ENCODE results near the gene SF3B2.
A peak's percentile ranks its signal among the peaks of the same experiment; 100 is the strongest.
"Not testable (repeated sequence)": the region's sequence is repeated elsewhere in the genome, so short reads cannot be mapped to it uniquely, and the experiment has no call there.

SF3B2 gene

DNA sequence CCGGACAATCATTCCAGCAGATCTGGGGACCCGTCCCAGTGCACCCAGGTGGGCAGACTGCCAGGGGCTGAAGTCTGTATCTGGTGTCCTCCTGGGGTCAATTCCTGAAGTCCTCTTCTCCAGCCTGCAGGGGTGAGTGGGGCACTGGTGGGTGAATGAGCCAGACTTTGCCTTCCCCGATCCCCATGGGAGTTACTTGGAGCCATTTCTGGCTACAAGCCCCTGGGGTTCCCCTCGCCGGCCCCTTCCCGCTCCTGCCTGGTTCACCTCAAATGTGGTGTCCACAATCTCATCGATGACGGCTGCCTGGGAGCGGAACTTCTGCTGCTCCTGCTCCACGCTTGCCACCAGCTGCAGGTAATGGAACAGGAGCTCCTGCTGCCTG is 35.4 kb upstream of the SF3B2 start:
- no peak for DNase-seq

DNA sequence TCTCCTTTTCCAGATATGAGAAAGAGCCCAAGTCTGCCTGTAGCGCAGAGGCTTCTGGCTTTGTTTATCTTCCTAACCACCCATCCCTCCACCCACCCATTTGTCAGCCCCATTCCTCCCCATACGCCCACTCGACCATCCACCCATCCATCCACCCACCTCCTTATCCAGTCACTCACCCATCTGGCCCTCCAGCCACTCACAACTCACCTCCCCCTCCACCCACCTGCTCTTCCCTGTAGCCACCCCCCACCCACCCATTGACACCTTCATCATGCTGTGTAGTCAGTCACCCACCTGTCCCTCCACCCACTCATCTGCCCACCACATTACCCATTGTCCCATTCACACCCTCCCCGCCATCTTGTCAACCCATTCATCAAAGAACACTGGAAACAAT is 34.8 kb upstream of the SF3B2 start:
- no peak for DNase-seq

DNA sequence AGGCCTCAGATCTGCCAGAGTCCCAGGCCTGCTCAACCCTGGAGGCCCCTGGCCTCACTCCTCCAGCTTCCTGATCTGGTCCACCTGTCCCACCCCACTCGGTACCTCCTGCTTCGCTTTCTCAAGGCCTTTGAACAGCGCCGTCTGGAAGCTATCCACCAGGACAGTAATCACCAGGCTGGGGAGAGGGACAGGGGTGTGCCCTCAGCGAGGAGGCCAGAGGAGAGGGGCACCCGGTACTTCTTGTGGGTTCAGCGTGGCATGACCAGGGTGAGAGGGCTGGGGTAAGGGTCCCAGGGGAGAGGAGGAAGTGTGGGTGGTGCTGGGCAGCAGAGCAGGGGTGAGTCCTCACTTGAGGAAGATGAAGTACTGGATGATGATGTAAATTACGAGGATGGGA is 32.0 kb upstream of the SF3B2 start:
- no peak for DNase-seq

DNA sequence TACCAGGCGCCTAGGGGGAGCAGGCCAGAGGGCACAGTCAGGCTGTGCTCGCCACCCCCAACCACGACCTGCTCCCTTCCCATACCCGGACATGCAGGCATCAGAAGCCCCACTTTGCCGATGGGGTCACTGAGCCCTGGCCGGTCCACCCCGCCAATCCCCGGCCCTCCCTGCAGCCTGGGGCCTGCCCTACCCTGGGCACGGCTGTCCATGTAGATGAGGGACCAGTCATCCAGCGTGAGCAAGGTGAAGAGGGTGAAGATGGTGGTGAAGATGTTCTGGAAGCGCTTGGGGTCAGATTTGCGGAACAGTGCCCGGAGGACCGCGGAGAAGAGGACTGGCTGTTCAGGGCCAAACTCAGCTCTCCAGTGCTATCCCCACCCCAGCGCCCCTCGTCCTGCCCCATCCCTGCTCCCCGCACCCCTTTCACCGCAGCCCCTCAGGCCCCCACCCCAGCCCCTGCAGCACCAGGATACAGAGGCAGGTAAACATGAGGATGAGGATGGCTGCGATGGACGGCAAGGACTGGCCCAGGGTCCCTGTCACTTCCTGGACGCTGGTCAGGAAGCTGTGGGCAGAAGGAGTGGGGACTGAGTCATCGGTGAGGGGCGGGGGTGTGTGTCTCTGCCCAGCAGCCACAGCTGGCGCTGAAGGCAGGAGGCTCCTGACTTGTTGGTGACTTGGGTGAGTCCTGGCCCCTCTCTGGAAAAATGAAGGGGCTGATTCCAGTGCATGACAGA is 31.4 kb upstream of the SF3B2 start:
- no peak for DNase-seq

DNA sequence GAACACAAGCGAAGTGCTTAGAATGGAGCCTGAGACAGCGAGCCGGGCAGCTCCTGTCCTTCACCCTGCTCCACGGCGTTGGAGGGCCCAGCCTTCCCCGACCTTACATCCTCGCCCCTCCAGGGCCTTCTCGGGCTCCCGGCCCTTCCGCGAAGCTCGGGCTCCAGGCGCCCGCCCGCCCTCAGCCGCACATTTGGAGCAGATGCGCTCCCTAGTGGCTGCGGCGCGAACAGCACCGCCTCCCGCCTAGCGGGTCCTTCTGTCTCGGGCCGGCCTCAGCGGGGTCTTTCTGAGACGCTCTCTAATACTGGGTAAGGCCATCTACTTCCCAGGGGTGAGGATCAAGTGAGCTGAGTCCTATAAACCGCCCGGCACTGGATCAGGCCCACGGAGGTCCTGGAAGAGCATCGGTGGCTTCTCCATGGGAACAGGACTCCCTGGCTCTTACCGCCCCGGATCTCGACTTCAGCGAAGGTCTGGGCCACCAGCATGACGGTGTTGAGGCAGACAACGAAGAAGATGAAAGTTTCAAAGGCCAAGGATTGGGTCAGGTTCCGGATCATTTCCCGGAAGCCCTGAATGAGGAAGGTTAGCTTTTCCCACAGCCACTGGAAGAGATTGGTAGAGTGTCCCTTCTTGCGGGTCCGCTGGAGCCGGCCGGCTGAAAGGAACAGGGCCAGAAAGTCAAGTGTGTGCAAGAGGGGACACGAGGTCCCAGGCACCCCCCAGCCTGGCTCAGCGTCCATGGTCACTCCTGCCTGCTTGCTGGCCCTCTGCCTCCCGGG is 29.6 kb upstream of the SF3B2 start:
- peak; percentile 78 for DNase-seq

DNA sequence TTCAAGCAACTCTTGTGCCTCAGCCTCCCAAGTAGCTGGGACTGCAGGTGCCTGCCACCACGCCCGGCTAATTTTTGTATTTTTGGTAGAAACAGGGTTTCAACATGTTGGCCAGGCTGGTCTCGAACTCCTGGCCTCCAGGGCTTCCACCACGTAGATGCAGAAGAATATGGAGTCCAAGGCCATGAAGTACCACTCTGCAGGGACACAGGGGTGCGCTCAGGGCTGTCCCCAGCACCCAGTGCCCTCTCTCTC is 29.1 kb upstream of the SF3B2 start:
- not testable (repeated sequence) for DNase-seq

DNA sequence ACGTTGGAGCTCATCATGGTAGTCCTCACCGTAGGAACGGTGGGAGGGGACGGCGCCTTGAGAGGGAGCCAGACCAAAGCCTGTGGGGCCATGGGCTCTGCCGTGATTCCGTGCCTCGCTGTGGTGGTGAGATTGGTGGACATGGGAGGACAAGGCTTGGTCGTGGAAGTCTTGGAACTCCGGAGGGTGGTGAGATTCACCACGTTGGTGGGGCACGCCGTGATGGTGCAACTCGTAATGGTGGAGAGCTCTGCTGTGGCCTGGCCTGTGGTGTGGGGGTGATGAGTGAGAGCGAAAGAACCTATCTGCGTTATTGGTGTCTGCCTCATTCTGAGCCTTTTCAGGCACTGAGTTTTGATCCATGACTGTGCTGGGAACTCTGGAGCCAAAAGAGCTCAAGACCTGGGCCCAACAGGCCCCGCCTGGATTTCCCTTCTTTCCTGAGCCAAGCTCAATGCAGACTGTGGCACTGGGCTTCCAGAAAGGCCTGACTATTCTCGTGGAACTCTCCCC is 26.1 kb upstream of the SF3B2 start, which contains the start of gene CATSPER1:
TSS of gene CATSPER1 (minus strand) at position 463 of the 513 bp plus-strand sequence. CDS start at position 363, 100 bp downstream.
- DNase-seq: no peak

DNA sequence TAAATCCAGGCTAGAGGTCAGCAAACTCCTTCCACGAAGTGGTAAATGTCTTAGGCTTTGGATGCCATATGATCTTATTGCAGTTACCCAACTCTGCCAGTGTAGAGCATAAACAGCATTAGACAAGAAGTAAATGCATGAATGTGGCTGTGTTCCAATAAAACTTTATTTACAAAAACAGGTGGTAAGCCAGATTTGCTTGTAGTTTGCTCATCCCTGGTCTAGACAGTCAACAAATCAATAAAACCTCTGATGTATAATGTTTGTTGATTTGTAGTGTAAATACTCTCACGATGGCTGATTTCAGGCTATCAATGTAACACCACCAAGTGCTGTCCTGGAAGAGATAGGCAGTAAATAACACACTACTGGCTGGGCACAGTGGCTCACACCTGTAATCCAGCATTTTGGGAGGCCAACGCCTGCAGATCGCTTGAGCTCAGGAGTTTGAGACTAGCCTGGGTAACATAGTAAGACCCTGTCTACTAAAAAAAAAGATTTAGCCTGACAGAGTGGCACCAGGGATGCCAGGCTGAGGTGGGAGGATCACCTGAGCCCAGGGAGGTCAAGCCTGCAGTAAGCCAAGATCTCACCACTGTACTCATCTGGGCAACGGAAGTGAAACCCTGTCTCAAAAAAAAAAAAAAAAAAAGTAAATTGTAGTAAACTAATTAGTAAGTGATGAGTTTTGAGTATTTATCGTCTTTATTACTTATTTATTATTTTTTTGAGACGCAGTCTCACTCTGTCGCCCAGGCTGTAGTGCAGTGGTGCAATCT is 19.0 kb upstream of the SF3B2 start:
- DNase-seq: no peak

DNA sequence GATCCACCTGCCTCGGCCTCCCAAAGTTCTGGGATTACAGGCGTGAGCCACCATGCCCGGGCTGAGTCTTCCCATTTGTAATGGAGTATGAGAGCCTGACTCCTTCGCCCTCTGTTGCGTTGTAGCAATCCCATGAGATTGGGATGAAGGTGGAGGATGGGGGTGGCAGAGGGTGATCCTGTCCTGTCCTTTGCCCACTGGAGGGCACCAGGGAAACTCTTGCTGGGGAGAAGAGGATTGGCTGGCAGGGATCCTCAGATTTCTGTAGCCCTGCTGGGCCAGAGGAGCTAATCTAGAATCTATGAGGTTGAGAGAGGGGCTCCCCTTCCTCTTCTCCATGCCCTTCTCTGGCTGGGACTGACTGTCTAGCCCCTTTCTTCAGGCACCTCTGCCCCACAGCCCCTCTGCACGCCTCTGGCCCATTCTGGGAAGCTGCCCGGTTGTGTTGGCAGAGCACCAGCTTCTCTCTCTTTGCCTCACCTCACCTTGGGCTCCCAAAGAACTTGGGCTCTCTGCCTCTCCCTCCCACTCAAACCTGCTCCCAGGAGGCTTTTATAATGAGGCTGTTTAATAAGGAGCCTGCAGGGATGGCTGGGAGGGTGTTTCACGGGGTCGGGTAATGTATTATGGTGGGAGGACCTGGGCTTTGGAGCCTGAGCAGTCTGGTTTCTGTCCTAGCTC is 16.4 kb upstream of the SF3B2 start:
- DNase-seq: no peak

DNA sequence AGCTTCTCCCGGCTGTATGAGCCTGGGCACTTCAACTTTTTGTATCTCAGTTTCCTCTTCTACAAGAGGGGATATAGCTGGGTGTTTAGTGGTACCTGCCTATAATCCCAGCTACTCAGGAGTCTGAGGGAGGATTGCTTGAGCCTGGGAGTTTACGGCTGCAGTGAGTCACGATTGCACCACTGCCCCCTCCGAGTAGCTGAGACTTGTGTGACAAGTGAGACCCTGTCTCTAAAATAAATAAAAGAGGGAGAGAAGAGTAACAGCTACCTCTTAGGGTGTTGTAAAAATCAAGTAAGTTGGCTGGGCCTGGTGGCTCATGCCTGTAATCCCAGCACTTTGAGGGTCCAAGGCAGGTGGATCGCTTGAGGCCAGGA is 15.8 kb upstream of the SF3B2 start:
- DNase-seq: no peak

DNA sequence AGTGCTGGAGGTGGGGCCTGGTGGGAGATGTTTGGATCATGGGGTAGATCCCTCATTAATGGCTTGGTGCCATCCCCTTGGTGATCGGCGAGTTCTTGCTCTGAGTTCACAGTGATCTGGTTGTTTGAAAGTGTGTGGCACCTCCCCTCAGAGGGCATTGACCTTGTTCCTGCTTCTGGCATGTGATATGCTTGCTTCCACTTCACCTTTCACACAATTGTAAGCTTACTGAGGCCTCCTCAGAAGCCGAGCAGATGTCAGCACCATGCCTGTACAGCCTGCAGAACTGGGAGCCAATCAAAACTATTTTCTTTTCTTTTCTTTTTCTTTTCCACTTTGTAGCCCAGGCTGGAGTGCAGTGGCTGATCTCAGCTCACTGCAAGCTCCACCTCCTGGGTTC is 14.8 kb upstream of the SF3B2 start:
- DNase-seq: no peak

DNA sequence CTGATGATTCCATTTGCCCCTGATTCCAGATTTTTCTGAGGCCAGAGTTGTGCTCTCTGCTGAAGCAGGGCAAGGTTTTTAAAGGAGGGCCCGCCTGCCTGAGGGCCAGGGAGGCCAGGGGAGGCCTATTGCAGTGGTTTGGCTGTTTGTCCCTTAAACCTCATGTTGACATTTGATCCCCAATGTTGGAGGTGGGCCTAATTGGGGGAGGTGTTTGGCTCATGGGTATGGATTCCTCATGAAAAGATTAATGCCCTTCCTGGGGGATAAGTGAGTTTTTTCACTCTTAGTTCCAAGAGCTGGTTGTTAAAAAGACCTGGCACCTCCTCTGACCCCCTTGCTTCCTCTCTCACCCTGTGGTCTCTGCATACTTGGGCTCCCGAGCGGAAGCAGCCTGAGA is 12.4 kb upstream of the SF3B2 start:
- no peak for DNase-seq

DNA sequence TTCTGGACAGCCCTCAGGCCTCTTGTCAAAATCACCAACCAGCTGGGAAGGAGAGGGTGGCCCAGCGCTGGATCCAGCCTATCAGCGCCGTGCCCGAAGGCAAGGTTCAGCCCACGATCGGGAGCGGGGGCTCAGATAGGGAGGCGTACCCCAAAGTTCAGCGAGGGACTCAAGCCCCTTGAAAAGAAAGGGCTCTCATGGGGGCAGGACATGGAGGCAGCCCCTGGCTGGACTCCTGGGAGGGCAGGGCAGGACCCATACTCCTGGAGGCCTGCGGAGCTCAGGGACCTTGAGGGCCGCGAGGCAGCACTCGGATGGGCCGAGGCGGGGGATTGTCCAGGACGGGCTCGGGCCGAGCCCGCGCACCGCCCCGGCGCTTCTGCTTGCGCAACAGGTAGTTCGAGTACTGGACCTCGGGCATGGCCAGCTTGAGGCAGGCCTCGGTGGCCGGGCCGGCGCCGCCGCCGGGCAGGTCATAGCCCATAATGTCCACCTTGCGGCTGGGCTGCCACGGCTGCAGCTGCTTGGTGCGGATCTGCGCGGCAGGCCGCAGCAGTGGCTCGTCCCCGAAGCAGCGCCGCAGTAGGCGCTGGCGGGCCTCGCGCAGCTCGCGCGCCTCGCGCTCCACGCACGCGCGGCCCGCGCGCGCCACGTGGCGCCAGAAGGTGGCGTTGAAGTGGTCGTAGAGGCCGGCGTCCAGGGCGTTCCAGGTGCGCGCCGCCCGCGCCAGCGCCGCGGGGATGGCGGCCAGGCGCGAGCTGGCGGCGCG is 9.8 kb upstream of the SF3B2 start:
- DNase-seq: no peak

DNA sequence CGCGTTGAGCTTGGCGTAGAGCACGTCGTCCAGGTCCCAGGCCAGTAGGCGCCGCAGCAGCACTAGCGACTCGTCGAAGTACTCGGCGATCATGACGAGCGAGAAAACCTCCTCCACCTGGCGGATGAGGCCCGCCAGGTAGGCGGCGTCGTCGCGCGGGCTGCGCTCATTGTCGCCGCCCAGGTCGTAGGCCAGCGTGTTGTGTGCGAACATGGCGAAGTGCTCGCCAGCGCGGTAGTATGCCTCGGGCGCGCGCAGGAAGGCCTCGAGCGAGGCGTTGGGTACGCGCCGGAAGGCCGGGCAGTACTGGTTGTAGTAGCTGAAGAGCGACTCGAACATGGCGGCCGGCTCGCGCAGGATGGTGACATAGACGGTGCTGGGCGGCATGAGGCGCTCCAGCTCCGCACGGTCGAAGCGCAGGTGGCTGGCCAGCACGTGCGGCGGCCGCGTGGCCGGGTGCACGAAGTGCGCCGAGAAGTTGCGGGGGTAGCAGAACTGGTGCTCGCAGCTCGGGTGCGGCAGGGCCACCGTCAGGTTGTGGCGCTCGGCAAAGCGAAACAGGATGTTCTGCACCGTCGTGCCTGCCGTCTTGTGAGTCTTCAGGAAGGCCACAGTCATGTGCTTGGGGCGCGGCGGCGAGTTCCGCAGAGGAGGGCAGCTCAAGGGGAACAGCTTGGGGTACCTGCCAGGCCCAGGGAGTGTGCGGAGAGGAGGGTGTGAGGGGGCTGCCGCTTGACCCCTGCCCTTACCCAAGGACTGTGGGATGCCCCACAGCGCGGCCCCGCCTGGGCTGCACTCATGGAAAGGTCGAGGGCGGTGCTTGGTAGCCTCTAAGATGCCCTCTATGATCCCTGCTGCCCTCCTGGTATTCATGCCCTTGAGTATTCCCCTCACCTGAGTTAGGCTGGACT is 8.9 kb upstream of the SF3B2 start:
- no peak for DNase-seq

DNA sequence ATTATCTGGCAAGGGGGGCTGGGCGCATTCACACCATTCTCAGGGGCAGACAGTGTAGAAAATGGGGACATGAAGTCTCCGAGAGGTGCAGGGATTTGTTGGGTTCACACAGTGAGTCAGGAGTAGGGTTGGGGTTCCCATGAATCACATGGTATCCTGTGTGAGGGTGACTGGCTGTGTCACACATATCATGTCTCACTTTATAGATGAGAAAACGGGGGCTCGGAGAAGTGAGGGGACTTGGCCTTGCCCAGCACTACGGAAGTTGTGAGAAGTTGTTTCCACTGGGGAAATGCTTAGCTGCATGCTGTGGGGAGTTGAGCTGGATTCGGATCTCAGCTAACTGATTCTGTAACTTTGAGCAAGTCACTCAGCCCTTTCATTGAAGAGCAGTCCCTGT is 7.4 kb upstream of the SF3B2 start:
- no peak for DNase-seq

DNA sequence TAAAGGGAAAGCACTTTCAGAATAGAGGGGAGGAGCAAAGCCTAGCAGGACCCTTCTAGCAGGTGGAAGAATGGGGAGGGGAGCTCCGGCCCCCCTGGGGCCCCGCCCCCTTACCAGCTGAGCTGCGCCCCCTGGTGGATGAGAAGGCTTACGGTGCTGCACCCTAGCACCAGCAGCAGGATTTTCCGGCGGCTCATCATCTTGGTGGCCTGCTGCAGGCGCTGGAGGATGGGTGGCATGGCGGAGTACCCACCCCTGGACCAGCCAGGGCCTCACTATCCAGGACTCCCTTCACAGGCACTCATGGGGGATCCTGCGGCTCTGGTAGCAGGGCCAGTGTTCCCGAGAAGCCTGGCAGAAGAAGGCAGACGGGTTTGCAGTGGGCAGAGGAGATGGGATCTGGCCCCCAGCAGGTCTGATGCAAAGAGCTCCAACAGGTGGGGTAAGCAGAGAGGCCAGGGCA is 7.0 kb upstream of the SF3B2 start:
- peak; percentile 84 for DNase-seq

DNA sequence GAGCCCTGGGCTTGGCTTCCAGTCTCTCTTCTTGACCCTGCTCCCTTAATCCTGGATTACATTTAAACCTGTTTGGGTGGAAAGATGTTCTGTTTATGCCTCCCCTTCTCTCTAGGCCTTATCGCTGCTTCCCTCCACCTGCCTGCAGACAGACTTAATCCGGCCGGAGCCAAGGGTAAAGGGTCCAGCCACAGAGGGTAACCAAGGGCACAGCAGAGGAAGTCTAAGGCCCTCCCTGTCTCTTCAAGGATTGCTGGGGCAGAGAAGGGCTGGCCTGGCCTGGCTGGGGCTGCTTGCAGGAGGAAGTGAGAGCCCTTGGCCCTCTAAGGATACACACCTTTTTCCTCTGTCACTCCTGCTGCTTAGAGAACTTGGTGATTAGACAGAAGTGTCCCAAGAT is 5.3 kb upstream of the SF3B2 start:
- no peak for DNase-seq

DNA sequence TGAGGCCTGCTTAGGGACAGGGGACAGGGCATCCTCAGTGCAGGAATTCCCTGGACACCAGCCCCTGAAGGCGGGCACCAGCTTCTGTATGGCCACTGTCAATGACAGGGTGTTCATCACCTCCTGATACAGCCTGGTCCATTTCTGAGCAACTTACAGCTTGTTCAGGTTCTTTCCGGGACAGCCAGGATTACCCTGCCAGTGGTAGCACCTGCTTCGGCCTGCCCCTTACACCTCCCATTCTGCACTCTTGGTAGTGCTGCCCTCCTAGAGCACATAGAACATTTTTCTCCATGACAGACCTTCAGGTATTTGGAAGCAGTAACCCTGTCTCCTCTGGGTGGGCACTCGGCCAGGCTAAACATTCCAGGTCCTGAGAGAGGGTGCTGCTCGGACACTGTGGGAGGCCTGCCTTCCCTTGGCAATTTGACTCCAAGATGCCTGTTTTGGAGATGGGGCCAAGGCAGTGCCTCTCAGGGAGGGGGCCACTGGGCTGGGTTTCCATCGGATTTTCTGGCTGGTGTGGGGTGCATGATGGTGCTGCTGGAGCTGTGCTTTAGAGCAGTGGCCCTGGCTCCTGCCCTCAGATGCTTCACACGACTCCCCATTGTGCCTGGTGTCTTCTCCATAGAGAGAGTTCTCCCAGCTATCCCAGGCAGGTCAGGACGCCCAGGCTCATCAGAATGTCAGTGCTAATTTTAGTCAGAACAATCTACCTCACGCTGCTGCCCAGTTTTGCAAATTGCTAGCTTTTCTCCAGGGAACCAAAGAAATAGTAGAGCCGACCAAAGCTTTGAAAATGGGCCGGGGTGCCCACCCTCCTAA is 4.4 kb upstream of the SF3B2 start:
- no peak for DNase-seq

DNA sequence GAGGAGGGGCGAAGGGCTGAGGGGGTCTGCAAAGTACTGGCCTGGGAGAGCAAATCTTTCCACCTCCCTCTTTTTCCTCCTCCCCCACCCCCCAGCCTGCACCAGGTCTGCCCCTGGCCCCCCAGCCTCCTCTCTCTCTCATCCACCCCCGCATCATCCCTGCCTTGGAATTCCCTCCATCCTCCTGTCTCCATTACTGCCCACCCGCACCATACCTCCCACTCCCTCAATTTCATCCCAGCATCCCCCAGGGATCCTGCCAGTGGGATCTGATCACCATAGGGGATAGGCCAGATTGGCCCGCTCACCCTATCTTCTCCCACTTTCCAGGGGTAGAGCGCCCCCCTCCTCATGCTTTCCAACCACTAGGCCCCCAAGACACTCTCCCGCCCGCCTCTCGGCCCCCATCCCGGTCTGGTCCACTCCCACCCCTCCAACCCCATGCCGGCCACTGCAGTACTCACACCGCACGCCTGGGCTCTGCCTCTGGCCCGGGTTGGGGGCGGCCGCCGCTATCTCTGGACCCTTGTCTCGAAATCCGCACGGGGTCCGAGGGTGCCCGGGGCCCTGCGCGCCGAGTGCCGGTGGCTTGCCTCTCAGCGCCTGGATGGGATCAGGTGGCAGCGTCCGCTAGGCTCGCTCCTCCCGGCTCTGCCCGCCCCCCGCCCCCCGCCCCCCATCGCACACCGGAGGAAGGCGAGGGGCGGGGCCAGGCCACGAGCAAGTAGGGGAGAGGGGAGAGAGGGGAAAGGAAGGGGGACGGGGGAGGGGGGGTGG is 3.4 kb upstream of the SF3B2 start, which contains the start of gene GAL3ST3:
TSS of gene GAL3ST3 (minus strand) at position 615 of the 777 bp plus-strand sequence. CDS start 3,746 bp downstream, outside the sequence.
- DNase-seq: no peak

All from activated CD4-positive, alpha-beta T cell treated with anti-CD3 and anti-CD28 coated beads, Interleukin-2, amount 50 U/mL, for 1 hour (primary cell).